GM19395 (cell line): ENCODE results near the gene DRAM2.
"Not testable (repeated sequence)": the region's sequence is repeated elsewhere in the genome, so short reads cannot be mapped to it uniquely, and the experiment has no call there.

Source experiments
- ATAC-seq: cut with Tn5 transposase; IDR thresholded peaks from one replicate; pipeline ENCODE4 v1.9.1; 2021; ENCODE audit warnings: mild to moderate bottlenecking, moderate library complexity; ENCODE audit not compliant: unreplicated experiment

Gene DRAM2

GRCh38 chr1:111145542-111145941 is 5.6 kb upstream of the DRAM2 start:
- ATAC-seq: no peak

GRCh38 chr1:111142356-111142975 is 2.6 kb upstream of the DRAM2 start:
- ATAC-seq: no peak

- no peak for ATAC-seq
These were observed 1.6 kb upstream of the DRAM2 start for GRCh38 chr1:111141245-111142220.

- ATAC-seq: no peak
These were observed 731 bp upstream of the DRAM2 start for GRCh38 chr1:111140680-111140967.

- ATAC-seq: peak; percentile 47
These were observed 453 bp downstream of the DRAM2 start for GRCh38 chr1:111139324-111139955.

GRCh38 chr1:111133866-111134265 is 6.0 kb downstream of the DRAM2 start:
- ATAC-seq: no peak

- ATAC-seq: no peak
These were observed 8.2 kb downstream of the DRAM2 start for GRCh38 chr1:111131693-111132092.

- no peak for ATAC-seq
These were observed 10.5 kb downstream of the DRAM2 start for GRCh38 chr1:111129376-111129775.

- ATAC-seq: peak; percentile 89
These were observed 11.8 kb downstream of the DRAM2 start for GRCh38 chr1:111127923-111128643.

GRCh38 chr1:111126354-111126753 is 13.5 kb downstream of the DRAM2 start:
- ATAC-seq: no peak

GRCh38 chr1:111116496-111116895 is 23.4 kb downstream of the DRAM2 start:
- no peak for ATAC-seq

- ATAC-seq: no peak
These were observed 29.5 kb downstream of the DRAM2 start for GRCh38 chr1:111110197-111110899.

GRCh38 chr1:111104981-111105380 is 34.9 kb downstream of the DRAM2 start:
- no peak for ATAC-seq

GRCh38 chr1:111101854-111102642 is 37.8 kb downstream of the DRAM2 start:
- ATAC-seq: no peak

GRCh38 chr1:111099289-111099688 is 40.6 kb downstream of the DRAM2 start:
- ATAC-seq: no peak

- no peak for ATAC-seq
These were observed 42.4 kb downstream of the DRAM2 start for GRCh38 chr1:111097356-111098099.

GRCh38 chr1:111095421-111095820 is 44.5 kb downstream of the DRAM2 start:
- ATAC-seq: not testable (repeated sequence)

GRCh38 chr1:111089638-111090037 is 50.3 kb downstream of the DRAM2 start:
- no peak for ATAC-seq

- no peak for ATAC-seq
These were observed 54.2 kb downstream of the DRAM2 start for GRCh38 chr1:111085676-111086075.
